GM12891 (cell line): Measurements from ENCODE around the gene LHX2.
A peak's percentile ranks its signal among the peaks of the same experiment; 100 is the strongest.

ENCODE experiments used
- DNase-seq: peaks from one replicate; pipeline ENCODE4 v3.0.0; 2011; ENCODE audit warnings: low spot score; ENCODE audit not compliant: insufficient read length
- FAIRE-seq: peaks from 2 replicates; lab custom pipeline; 2011; peaks lifted over from hg19 to GRCh38; lab: Jason Lieb, UNC
- PAX5 ChIP-seq: IDR thresholded peaks from 2 replicates; pipeline ENCODE4 v1.6.1; 2011; ENCODE audit warnings: low read length, moderate library complexity, mild to moderate bottlenecking; ENCODE audit not compliant: insufficient read depth, severe bottlenecking
- POLR2A ChIP-seq: IDR thresholded peaks from 2 replicates; pipeline ENCODE4 v1.6.1; 2011; ENCODE audit warnings: low read depth, low read length, control low read depth
- POLR2AphosphoS5 ChIP-seq: IDR thresholded peaks from 2 replicates; pipeline ENCODE4 v1.6.1; 2011; ENCODE audit warnings: low read depth, low read length, control low read depth
- POU2F2 ChIP-seq: IDR thresholded peaks from 2 replicates; pipeline ENCODE4 v1.6.1; 2011; ENCODE audit warnings: low read depth, mild to moderate bottlenecking, control low read depth, low read length, moderate library complexity
- SPI1 ChIP-seq: IDR thresholded peaks from 2 replicates; pipeline ENCODE4 v1.6.1; 2011; ENCODE audit warnings: low read depth, low read length, control low read depth
- TAF1 ChIP-seq: IDR thresholded peaks from 2 replicates; pipeline ENCODE4 v1.6.1; 2011; ENCODE audit warnings: low read depth, low read length, control low read depth

LHX2 gene

DNA sequence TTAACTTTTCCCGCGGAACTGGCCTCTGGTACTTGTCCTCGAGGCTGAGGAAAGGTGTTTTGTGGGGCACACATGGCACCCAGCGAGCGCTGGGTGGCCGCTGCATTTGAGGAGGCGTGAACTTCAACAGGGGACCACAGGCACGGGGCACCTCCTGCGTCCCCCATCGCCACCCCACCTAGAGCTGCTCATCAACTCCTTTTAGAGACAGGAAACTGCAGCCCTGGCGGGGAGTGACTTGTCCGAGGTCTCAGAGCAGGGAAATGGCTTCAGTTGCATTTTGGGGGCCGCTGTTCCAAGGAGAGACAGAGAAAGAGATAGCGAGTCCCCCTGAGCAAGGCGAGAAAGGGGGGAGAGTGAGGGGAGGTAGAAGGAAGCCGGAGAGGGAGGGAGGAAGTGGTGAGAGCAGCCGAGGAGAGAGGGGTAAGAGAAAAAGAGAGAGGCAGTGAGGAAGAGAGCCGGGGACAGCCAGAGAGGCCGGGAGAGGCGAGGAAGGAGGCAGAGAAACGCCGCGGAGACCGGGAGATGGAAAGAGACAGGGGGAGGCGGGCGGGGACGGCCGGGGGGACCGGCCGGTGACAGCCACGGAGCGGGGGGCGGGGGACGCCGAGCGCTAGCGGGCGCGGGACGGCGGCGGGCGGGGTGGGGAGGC, 12.5 kb upstream of the LHX2 start:
- no peak for TF ChIP-seq POU2F2
- TF ChIP-seq POLR2A, result no peak
- no peak for TF ChIP-seq PAX5
- TF ChIP-seq POLR2AphosphoS5, result no peak
- no peak for TF ChIP-seq TAF1
- peak; percentile 45 for TF ChIP-seq SPI1
- no peak for FAIRE-seq
- no peak for DNase-seq

- FAIRE-seq (no peak), DNase-seq (no peak)
- TF ChIP-seq POLR2AphosphoS5, result no peak
- no peak for TF ChIP-seq POU2F2
- TF ChIP-seq SPI1, result no peak
- TF ChIP-seq TAF1, result no peak
- no peak for TF ChIP-seq PAX5
- no peak for TF ChIP-seq POLR2A
These were observed 11.9 kb upstream of the LHX2 start for GRCh38 chr9:123999661-124000060.

- DNase-seq (no peak), FAIRE-seq (no peak)
- TF ChIP-seq POLR2A (no peak), TAF1 (no peak), POLR2AphosphoS5 (no peak), PAX5 (no peak), POU2F2 (no peak), SPI1 (no peak)
These were observed 11.3 kb upstream of the LHX2 start for GRCh38 chr9:124000161-124000783.

DNA sequence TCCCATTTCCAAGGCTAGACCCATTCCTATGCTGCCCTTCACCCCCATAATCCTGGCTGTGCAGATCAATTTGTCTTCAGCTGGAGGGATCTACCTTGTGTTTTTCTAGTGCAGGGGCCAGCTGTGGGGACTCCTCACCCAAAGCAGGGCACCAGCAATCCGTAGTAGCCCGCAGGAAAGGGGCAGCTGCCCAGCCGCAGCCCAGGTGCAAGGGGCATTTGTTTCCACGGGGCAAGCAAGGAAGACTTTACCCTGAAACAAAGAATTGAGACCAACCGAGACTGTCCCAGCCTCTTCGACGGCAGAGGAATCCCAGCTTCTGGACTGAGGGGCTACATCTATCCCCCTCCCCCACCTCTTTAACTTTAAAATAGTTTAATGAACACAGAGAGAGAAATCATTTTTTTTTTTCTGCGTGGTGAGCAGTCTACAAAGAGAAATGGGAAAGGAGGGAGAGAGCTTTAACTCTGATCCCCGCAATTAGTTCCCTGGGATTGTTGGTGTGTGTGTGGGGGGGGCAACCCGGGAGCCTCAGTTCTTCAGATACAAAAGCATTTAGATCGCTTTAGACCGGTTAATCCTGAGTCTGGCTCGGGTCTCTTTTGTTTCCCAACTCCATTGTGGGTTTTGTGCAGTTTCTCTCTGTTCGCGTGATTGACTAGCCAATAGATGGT, 10.6 kb upstream of the LHX2 start:
- DNase-seq (no peak), FAIRE-seq (no peak)

GRCh38 chr9:124001458-124001799, 10.1 kb upstream of the LHX2 start:
- TF ChIP-seq SPI1, result no peak
- no peak for TF ChIP-seq TAF1
- no peak for TF ChIP-seq POLR2A
- no peak for TF ChIP-seq POU2F2
- FAIRE-seq, result no peak

More for the DNA sequence above, 10.6 kb upstream of the LHX2 start:
- TF ChIP-seq POLR2AphosphoS5 (no peak), POLR2A (no peak), POU2F2 (no peak)

DNA sequence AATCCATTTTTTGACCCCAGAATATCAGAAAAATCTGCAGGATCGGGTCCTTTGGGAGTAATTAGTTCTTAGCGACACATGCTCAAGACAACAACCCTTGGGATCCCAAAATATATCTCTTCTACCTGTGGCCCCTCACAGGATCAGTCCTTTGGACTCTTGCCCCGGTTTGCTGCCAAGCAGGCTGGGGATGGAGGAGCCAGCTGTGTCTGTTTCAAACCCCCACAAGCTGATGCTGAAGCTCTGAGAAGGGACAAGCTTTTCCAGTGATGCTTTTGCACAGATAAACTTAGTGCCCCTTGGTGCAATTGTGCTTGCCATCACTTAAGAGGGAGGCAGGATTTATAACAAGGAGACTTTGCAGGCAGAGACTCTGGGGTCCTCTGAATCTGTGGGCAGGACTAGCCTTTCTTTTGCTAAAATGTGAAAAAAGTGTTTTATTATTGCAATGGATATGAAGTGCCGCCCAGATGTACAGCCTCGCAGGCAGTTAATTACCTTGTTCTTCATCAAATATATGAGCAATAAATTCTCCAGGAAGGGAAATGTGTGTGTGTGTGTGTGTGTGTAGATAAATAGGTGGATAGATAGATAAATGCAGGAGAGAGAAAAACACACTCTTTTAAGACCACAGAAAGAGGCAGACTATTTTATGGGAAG, 9.6 kb upstream of the LHX2 start:
- DNase-seq (no peak), FAIRE-seq (no peak)
- TF ChIP-seq POLR2AphosphoS5 (no peak), TAF1 (no peak)

More at GRCh38 chr9:124001458-124001799, 10.1 kb upstream of the LHX2 start:
- DNase-seq, result no peak

DNA sequence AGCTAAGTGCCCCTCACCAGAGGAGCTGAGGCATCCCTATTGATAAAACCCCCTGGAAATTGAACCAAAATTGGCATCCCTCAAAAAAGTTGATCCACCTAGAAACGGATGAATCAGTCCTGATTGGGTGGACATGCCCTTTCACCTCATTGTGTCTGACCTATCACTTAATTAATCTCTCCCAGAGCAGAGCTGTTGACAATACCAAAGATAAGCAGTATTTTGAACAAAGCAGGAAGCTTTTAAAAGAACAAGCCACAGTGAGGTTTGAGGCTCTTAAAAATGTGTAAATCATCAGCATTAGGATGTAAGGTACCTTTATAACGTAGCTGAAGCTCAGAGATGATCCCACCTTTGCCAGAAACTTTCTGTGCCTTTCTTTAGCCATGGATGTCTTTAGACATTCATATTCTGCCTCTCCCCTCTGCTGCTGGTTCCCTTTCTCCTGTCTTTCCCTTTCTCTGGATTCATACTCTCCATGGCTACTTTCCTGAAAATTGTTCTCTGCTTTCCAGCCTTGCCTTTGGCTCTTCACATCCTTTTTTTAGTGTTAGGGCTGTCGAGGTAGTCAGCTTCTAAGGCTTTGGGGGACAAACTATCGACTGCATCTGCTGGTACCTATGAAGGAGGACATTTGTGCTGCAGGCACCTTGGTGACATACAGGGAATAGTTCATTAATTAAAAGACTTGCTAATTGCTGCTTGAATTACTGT, 7.8 kb upstream of the LHX2 start:
- DNase-seq, result no peak
- FAIRE-seq, result no peak
- TF ChIP-seq POLR2AphosphoS5 (no peak), TAF1 (no peak), POU2F2 (no peak), PAX5 (no peak), SPI1 (no peak), POLR2A (no peak)

GRCh38 chr9:124004593-124004992, 7.0 kb upstream of the LHX2 start:
- DNase-seq, result no peak
- no peak for TF ChIP-seq TAF1
- TF ChIP-seq SPI1, result no peak
- no peak for TF ChIP-seq POLR2A
- no peak for TF ChIP-seq POU2F2
- no peak for TF ChIP-seq POLR2AphosphoS5
- TF ChIP-seq PAX5, result no peak
- no peak for FAIRE-seq

DNA sequence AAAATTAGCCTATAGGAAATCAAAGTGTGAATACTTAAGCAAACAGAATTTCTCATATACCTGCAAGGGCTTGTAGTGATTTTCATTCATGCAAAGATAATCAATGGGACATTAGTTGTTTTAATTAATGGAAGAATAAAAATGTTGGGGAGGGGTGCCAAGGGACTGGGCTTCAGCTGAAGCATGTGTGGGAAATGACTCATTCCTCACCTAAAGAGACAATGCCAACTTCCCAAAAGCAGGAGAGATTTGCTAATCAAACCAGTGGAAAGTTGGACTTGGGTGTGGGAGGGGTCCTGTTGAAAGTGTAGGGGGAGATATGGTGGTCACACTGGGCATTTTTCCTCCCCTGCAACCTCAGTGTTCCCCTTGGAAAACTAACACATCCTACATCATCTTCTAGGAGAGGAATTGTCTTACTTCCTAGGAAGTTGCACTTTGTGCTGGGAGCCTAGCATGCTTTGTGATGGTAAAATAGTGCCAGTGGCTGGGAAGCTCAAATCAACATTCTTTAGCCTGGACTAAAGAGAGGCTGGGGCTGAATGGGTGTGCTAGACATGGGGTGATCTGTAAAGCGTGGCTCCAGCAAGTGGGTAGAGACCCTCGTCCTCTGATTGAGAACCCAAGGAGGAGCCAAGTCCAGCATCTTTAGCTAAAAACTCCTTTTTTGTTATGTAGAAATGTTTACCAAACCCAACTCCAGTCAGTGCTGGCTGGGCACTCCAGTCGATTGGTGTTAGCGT, 6.4 kb upstream of the LHX2 start:
- FAIRE-seq, result no peak
- DNase-seq, result no peak

More for the DNA sequence above, 6.4 kb upstream of the LHX2 start:
- TF ChIP-seq POLR2AphosphoS5, result no peak
- no peak for TF ChIP-seq POU2F2
- TF ChIP-seq PAX5, result no peak
- TF ChIP-seq TAF1, result no peak
- TF ChIP-seq POLR2A, result no peak
- TF ChIP-seq SPI1, result no peak
